ENCODE data around the gene ITPK1.

- TF ChIP-seq TAF1 (IDR thresholded peaks at IDR 0.05; ENCODE audit: borderline replicate concordance, low read depth, low read length), result no peak
- no peak for TF ChIP-seq POLR2A (IDR thresholded peaks at IDR 0.05; ENCODE audit: low read depth, low read length)
- no peak for TF ChIP-seq POLR2AphosphoS5 (IDR thresholded peaks at IDR 0.05; ENCODE audit: low read depth, low read length)
These were observed 68.1 kb downstream of the ITPK1 start for GRCh38 chr14:93047661-93048060.

Data from GM12892 (cell line).